Tongue (tissue), 2 donors: ENCODE results near the gene TIRAP. TPM values are rescaled to one million over a fixed set of nuclear protein-coding genes. Genes with fewer than 3 reads are reported as not detected.
"Not testable (repeated sequence)": the region's sequence is repeated elsewhere in the genome, so short reads cannot be mapped to it uniquely, and the experiment has no call there.

Experiments
- DNase-seq: peaks from one replicate; pipeline ENCODE4 v3.0.0-alpha.2; 2015
- total RNA-seq: library from RNA; depleted of rRNA; stranded (reverse); fragments of >200 nt; gene quantifications from one replicate; pipeline ENCODE4 v1.2.3, GENCODE V29; 2014

The TIRAP gene, protein sequence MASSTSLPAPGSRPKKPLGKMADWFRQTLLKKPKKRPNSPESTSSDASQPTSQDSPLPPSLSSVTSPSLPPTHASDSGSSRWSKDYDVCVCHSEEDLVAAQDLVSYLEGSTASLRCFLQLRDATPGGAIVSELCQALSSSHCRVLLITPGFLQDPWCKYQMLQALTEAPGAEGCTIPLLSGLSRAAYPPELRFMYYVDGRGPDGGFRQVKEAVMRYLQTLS
- 4.5 TPM for total RNA-seq

DNA sequence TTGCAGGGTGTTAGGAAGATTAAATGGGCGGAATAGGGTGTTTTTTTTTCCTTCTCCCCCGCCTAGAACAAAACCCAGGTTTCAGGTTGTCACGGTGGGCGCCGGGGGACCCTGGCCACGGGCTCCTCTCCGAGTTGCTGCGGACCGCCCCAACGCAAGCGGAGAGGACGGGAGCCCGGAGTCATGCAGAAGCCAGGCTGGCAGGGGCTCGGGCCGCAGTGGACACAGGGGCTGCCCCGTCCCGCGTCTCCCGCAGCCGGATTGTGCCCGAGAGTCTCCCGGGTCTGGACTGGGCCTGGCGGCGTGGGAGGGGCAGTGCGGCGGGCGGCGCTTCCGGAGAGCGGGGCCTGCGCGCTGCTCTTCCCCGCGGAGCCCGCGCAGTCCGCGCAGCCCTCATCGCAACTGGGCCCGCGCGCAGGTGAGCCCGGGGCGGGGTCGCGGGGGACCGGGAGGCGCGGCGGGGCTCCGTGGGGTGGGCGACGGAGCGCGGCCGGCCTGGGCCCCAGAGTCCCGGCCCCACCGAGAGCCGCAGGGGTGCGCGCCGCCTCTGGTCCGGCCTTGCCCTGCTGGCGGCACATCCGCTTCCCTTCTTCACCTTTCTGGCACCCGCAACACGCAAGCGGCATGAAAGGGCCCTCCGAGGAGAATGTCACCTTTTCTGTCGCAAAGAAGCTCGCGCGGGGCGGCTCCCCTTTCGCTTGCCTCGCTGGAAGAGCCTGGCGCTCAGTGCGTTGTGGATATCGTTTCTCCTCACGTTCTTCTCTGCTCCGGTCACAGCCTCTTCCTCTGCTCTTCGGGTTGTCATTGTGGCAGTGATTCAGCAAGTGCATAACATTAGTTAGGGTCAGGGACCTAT, at the start of gene TIRAP:
Gene TIRAP (plus strand): TSS at position 358 of the 856 bp plus-strand sequence. CDS start 7,802 bp downstream, outside the sequence.
- DNase-seq = peak; percentile 78

GRCh38 chr11:126233391-126233790, 49.5 kb upstream of the TIRAP start:
- no peak for DNase-seq

GRCh38 chr11:126246636-126247035, 36.3 kb upstream of the TIRAP start:
- no peak for DNase-seq

- no peak for DNase-seq
These were observed 29.6 kb upstream of the TIRAP start for GRCh38 chr11:126253265-126253664.

DNA sequence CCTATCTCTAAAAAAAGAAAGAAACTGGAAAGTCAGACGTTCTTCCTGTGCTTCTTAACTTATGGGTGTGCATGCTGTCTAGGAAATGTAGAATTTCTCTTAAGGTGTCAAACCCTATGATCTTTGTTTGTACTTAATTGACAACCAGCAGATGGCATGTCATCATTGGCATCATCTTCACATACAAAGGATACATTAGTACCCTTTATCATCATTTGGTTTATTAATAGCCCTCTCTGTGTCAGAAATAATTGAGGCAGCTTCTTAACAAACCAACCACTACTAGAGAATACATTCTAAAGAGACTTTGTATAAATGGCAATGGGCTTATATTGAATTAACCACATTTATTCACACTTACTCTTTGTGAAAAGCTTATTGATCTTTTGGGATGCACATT, 28.1 kb upstream of the TIRAP start:
- DNase-seq = no peak

- not testable (repeated sequence) for DNase-seq
These were observed 27.4 kb upstream of the TIRAP start for GRCh38 chr11:126255507-126255906.

GRCh38 chr11:126256216-126256615, 26.7 kb upstream of the TIRAP start:
- no peak for DNase-seq

- DNase-seq = no peak
These were observed 25.7 kb upstream of the TIRAP start for GRCh38 chr11:126257144-126257543.

DNA sequence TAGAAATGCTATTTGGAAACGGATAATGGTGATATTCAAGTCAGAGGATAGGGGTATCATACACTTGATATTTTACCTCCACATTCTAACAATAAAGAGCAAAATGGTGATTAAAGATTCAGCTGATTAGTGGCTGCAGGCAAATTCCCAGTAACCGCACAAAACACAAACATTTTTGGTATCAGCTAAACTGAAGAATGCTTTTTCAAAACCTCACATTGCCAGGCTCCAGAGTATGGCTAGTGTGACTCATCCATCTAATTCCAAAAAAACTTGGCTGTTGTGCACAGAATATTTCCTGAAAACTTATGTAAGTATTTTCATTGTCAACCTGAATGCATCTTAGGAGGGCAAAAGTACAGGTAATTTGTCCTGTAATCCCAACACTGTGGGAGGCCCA, 25.1 kb upstream of the TIRAP start:
- no peak for DNase-seq

DNA sequence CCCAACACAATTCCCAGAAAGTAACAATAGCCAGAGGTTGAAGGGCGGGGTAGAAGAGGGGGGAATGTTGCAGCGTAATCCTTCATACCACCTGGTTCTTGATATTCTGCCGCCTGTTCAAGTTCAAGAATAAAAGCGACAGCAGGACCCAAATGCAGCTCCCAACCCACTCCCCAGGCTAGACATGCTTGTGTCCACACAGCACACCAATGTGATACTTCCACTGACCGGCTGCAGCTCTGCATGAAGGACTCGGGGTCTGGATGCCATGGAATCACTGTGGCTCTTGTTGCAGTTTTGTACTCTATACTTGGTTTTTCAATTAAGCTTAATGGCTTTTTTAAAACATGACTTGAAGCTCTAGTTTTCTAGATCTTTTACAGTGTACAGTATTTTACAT, 20.7 kb upstream of the TIRAP start:
- DNase-seq = no peak

- no peak for DNase-seq
These were observed 19.4 kb upstream of the TIRAP start for GRCh38 chr11:126263489-126263888.

GRCh38 chr11:126265811-126266210, 17.1 kb upstream of the TIRAP start:
- no peak for DNase-seq

- no peak for DNase-seq
These were observed 15.2 kb upstream of the TIRAP start for GRCh38 chr11:126267650-126268049.

- no peak for DNase-seq
These were observed 14.6 kb upstream of the TIRAP start for GRCh38 chr11:126268361-126268707.

DNA sequence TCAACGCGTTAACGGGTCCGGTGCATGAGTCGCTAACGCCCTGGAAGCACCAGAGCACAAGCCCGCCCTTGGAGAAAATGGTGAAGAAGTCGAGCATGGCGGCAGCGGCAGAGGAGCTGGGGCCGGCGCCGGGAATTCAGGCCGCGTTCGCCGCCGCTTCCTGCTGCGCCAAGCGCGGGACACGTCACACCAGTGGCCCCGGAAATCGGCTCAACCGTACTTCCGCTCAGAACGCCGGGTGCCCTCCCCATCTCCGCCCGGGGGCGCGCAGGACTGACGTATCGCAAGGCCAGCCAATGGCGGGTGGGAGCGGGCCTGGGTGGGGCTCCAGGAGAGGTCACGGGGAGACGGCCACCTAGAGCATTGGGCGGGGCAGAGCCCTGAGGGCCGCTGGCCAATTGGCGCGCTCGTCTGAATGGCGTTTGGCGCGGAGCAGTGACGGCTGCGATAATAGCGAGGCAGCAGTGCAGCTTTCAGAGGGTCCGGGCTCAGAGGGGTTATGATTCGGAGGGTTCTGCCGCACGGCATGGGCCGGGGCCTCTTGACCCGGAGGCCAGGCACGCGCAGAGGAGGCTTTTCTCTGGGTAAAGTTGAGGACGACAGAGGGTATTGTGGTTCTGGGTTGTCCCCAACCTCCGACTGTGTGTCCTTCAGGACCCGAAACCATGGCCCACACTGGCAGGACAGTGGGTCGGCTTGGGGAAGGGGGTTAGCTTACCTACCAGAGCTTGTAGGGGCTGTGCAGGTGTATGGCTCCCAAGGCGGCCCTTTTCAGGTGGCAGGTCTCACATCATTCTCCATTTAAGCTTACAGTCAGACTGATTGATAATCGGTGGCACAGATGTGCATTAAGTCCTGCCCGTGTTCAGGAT, 13.9 kb upstream of the TIRAP start, which contains the start of the genes FOXRED1 and SRPRA:
Gene FOXRED1 (plus strand): TSS at position 447 of the 872 bp plus-strand sequence. CDS start 53 bp downstream, at position 500.
Gene SRPRA (minus strand): TSS at position 188 of the 872 bp plus-strand sequence. CDS start 91 bp downstream, at position 97.
- DNase-seq = peak; percentile 99

- no peak for DNase-seq
These were observed 5.6 kb upstream of the TIRAP start for GRCh38 chr11:126277322-126277721.

GRCh38 chr11:126277780-126278179, 5.1 kb upstream of the TIRAP start:
- DNase-seq = no peak

GRCh38 chr11:126279191-126279590, 3.7 kb upstream of the TIRAP start:
- no peak for DNase-seq

DNA sequence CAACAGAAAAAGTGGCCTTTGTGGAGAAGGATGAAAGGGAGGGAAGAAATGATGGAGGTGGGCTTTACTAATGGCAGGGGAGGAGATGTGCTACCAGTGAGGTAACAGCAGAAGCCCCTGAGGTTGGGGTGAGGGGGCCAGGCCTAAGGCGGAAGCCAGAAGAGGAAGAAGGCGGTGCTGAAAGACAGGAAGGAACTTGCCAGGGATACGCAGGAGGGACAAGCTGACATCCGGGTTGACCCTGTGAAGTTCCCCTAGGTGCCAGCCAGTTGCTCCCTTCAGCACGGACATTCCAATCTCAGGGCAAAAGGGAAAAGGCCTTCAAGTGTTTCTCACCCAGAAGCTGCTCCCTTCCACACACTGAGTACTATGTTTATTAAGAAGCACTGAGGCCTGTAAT, 2.3 kb upstream of the TIRAP start:
- no peak for DNase-seq

- DNase-seq = no peak
These were observed 1.6 kb upstream of the TIRAP start for GRCh38 chr11:126281245-126281644.

DNA sequence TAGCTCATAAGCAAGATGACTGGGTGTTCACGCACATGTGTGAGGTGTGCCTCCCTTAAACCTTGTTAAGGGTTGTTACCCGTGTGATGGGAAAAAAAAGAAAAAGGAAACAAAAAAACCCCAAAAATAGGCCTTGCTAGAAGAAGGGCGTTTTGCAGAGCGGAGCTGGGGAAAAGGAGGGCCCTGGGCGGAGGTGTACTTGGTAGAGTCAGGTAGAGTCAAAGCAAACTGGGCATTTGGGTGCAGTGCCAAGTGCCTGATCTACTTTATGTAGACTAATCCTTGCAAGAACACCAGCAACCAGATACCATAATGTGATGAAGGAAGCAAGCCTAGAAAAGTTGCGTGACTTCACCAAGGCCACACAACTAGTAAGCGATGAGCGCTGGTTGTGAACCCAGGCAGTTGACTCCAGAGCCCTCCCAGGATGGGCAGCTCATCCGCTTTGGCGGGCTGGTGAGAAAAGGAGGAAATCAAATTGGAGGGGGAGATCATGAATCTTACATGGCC, 1.2 kb upstream of the TIRAP start:
- no peak for DNase-seq

DNA sequence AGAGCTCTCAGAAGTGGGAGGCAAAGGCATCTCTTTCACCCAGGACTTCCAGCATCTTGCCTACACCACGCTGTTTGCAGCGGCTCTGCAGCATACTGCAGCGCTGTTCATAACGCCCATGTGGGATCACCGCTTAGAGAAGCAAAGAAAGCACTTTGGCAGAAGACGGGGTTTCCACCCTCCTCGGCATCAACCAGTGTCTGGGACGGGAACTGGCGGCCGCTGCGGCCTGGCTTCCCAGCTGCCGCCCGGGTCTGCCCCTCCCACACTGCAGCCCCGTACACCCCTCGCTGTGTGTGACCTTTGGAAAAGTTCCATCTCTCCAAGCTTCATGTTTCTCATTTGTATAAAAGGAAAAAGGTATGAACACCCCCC, 545 bp upstream of the TIRAP start:
- peak; percentile 75 for DNase-seq
